Umbilical cord (tissue), 2 donors: ENCODE data around the gene MYL10. TPM values are rescaled to one million over a fixed set of nuclear protein-coding genes. Genes with fewer than 3 reads are reported as not detected.

Experiments
- DNase-seq: peaks from one replicate; pipeline ENCODE4 v3.0.0-alpha.2; 2015; ENCODE audit warnings: low spot score
- total RNA-seq: library from RNA; depleted of rRNA; stranded (reverse); fragments of >200 nt; gene quantifications from one replicate; pipeline ENCODE4 v1.2.3, GENCODE V29; 2014; ENCODE audit warnings: low replicate concordance; ENCODE audit not compliant: insufficient read depth

Gene MYL10
- total RNA-seq, 1 donor from 2014 or later = not detected

DNA sequence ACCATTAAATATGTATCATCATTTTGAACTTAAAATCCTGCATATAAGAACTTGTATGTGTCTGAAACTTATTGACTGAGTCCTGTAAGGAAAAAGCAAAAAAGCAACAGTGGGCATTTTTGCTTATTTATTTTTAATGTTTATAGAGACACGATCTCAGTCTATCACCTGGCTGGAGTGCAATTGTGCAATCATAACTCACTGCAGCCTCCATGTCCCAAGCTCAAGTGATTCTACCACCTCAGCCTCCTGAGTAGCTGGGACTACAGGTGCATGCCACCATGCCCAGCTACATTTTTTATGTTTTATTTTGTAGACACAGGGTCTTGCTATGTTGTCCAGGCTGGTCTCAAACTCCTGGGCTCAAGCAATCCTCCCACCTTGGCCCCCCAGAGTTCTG is 32.2 kb downstream of the MYL10 start:
- no peak for DNase-seq

DNA sequence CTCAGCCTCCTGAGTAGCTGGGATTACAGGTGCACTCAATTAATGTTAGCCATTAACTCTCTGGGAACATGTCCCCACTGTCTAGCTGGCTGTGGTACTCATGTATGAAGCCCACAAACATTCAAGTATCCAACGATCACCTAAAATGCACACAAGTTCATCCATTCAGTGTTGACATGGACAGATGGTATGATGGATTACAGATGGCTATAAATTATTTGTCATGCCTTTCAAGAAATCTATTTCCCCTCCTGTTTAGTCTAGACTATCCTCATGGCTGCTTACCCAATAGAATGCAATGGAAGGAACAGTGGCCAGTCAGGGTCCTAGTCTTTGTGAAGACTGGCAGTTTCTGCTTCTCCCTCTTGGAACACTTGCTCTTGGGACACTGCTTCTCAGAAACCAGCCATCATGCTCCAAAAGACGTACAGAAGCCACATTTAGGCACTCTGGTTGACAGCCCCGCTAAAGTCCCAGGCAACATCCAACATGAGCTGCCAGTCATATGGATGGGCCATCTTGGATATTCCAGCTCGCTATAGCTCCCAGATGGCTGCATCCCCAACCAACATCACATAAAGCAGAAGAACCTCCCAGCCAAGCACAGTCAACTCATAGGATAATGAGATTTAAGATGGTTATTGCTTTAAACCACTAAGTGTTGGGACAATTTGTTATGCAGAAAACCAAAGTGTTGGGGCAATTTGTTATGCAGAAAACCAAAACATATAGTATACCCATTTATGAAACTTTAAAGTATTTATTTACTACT is 33.1 kb downstream of the MYL10 start:
- no peak for DNase-seq

DNA sequence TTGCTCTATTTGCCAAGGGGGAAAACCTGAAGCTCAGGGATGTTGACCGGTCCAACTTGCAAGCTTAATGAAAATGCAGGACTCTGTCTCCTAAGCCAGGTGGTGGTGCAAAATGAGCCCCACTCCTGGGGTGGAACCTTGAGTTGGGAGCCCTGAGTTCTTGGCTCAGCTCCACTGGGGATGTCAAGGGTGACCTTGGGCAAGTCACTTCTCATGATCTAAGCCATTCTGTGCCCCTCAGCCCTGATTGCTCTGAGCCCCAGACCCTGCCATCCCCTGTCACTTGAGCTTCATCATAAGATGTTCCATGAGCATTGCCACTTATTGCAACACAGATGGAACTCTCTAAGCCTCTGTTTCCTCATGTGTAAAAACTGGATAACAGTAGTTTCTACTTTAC is 33.9 kb downstream of the MYL10 start:
- no peak for DNase-seq

DNA sequence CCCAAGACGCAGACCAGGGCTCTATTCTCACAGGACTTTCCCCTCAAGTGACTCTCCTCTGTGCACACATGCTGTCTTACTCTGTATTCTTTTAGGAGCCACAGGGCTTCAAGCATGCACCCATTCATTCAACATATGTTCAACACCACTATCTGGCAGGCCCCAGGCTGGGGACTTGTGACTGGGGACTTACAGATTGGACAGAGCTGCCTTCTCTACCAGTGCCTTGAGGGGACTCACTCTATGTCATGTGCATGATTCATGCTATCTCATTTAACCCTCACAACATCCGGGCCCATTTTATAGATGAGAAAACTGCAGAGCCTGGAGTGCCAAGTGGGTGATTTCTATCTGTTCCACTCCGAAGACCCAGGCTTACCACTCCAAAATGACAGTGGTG is 34.3 kb downstream of the MYL10 start:
- DNase-seq = no peak

DNA sequence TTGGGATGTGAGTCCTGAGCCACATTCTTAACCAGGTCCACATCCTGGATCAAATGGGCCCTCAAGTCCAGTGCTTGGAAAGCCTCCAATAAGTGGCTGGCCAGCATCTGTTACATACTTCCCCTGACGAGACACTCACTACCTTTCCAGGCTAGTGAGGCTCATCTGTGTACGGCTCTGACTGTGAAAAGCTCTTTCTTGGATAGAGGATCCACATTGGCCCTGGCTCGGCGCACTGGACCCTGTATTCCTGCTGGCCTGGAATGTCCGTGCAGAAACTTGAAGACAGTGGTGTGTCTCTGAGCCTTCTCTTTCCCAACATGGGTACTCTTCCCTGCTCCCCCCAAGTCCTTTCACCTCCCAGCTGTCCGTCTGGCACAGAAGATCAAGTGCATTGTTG is 35.5 kb downstream of the MYL10 start:
- no peak for DNase-seq

DNA sequence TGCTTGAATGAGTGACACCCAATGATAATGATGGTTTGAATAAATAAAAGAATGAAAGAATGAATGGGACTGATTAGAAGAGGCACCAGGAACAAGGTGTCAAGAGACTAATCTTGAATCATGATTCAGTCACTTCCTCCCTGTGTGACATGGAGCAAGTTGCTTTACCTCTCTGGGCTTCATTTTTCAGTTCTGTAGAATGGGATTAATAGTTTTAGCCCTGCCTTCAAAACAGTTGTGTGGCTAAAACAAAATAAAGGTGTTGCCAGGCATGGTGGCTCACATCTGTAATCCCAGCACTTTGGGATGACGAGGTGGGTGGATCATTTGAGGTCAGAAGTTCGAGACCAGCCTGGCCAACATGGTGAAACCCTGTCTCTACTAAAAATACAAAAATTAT is 37.6 kb downstream of the MYL10 start:
- no peak for DNase-seq

DNA sequence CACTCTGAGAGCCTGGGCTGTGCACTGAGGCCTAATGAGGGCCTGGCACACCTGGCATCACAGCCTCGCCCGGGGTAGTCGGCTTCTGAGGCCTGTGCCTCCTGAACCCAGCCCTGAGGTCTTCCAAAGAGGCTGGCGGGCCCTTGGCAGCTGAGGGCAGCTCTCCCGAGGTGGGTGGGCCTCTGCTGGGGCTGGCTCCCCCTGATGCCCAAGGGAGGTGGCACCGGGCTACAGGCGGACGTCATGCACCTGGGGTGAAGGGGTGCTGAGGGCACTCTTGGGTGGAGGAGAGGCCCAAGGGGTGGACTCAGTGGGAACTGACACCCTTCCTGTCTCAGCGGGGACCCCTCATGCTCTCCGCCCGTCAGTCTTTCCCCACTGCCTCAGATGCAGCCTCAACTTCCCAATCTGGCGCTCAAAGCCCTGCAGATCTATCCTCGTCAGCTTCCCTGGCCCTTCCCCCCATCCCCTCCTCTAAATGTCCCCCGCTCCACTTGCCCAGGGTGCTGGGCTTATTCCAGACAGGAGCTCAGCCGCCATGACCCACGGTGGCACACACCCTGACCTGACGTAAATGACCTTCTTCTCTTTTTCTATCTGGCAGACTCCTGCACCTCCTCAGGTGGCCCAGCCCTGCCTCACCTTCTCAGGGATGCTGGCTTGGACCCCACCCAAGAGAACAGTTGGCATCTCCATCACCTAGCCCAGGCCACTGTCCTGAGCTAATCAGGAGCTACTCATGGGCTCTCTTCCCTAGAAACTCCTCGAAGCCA is 38.2 kb downstream of the MYL10 start:
- no peak for DNase-seq

DNA sequence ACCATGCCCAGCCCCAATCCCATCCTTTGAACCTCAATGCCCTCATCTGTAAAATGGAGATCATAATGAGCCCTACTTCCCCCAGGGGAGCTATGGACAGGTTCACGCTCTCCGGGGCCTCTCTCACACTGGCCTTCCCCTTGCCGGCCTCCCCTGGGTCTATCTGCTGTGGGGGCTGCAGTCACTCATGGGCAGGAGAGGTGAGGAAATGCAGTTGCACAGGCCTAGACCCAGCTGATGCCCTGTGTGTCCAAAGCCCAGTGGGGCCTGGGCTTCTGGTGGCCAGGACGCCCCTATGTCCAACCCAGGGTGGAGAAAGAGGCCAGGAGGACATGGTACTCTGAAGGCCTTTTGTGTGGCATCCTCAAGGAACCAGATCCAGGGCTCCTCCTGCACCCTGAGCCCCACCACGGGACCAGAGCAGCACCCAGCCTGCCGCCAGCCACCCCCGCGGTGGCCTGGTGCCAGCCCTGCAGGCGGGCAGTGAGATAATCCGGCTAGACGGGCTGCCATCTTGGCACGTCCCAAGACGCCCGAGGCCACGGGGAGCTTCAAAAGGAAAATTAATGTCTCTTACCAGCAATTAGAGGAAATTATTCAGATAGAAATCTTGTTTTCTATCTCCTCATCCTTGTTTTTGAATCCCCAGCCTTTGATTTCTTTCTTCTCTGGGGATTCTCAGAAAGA is 39.0 kb downstream of the MYL10 start:
- no peak for DNase-seq

DNA sequence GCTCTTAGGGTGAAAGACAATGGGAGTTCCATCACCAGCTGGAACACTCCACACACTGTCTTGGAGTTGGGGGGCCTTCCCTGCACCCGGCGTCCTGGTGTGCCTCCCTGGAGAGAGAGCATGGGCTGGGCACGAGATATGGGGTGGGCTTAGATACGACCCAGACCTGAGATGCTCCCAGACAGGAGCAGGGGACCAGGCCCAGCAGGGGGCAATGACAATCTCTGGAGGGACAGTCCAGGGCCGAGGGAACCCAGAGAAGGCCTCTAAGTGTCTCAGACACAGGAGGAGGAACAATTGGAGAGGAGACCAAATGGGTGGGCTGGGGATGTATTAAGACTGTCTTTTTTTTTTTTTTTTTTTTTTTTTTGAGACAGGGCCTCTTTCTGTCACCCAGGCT is 40.0 kb downstream of the MYL10 start:
- no peak for DNase-seq

DNA sequence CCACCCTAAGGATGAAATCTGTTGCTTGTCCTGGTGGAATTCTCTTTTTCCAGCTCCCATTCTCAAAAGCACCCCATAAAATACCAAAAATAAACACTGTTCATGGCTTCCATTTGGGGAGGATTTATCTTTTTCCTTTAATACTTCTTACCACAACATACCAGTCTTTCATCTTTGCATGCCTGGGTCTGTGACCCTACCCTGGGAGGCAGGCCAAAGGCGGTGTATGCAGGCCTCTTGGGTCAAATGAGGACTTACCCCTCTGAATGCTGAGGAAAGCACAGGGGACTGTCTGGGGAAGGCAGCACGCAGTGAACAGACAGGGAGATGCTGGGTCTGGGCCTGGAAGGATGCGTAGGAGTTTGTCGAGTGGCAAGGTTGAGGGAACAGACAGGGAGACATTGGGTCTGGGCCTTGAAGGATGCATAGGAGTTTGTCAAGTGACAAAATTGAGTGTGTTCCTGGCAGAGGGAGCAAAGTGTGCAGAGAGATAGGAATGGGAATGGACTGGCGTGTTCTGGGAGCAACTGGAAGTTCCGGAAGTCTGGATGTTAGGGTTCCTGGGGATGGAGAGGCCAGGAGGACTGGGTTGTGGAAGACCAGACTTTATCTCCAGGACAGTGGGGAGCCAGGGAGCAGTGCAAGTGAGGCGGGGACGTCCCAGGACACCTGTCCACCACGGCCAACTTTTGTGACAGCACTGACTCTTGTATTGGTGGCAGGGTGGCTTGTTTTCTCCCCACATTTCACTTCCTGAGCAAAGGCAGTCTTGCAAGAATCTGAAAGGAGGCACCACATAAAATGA is 40.8 kb downstream of the MYL10 start:
- DNase-seq = peak; percentile 47

DNA sequence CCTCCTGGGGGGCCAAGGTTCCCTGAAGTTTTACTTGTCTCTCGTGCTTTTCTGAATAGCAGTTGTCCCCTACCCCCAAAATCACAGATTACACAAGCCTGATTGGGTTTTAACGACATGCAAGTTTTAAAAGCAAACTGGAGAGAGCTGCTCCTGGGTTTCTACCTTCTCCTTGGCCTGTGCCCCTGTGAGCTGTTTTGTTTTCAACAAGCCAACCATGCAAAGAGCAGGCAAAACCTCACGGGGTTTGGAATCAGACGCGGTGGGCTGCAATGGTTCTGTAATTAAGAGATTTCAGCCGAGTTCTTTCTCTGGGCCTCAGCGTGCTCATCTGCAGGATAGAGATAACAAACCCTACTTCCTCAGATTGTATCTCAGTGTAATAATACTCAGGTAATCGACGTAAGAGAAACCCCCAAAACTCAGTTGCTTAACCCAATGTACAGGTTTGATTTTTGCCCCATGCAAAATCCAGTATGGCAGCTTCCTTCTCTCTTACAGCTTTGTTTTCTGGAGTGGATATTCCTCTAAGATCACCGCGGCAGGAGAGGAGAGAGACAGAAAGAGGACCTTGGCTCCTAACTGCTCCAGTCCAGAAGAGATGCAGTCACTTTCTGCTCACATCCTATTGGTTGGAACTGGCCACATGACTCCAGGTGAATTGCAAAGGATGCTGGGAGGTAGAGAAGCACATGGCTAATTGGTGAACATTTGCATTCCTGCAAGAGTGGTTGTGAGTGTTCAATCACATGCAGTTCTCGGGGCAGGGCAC is 42.0 kb downstream of the MYL10 start:
- DNase-seq = no peak

DNA sequence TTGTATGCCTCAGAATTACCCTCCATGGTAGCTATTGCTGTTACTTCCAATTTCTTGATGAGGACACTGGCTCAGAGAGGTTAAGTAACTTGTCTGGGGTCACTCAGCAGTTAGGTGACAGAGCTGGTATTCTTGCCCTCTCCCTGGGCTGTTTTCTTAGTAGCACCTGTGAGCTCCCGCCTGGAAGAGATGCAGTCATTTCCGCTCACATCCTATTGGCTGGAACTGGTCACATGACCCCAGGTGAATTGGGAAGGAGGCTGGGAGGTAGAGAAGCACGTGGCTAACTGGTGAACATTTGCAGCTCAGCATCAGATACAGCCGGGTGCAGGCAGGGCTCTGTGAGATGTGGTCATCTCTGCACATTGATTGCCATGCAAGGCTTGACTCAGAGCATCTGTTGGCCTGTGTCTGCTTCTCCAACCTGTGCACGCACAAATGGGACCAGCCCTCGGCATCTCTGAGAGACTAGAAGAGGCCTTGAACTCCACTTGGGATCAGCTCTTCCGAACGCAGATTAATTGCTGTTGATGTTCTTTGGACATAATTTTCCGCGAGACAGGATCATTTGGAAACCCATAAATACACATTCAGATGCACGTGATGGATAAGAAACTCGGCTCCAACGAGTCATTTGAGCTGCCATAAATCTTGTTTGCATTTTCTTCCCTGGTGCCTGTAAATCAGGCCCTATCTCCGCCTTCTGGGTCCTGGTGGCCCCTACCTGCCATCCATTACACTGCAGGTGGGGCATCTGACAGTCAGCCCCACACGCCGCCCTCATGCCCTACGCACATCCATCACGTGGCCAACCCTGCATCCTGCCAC is 42.8 kb downstream of the MYL10 start:
- no peak for DNase-seq

DNA sequence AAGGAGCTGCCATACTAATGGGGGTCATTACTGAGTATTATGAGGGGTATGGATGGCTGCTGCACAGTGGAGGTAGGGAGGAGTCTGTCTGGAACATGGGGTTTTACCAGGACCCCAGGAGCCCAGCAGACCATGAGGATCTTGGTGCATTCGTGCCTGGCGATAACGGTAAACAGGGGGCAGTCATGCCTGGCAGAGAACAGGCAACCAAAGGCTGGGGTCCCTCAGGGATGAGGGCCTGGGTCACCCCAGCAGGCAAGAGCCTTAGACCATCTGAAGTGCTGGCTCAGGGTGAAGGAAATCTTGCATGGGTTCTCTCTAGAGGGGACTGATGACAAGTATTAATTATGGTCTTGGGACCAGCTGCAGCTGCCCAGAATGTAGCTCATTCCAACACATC is 46.1 kb downstream of the MYL10 start:
- DNase-seq = no peak

DNA sequence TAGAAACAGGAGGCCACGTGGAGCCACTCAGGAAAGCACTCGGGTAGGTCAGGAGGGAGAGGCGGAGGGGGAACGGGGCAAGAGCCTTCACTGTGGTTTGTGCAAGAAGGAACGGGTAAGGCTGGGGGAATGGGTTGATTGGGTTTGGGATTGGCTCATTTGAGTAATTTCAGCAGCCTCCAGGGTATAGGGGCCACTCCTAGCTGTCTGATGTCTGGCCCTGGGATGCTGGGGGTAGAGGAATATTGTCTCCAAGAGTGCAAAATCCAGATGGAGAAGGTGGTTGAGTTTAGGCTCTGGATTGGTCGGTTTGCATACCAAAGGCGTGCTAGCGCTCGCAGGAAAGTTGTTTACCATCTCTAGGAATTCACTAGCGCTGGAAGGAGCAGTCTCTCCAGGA is 47.2 kb downstream of the MYL10 start:
- no peak for DNase-seq

DNA sequence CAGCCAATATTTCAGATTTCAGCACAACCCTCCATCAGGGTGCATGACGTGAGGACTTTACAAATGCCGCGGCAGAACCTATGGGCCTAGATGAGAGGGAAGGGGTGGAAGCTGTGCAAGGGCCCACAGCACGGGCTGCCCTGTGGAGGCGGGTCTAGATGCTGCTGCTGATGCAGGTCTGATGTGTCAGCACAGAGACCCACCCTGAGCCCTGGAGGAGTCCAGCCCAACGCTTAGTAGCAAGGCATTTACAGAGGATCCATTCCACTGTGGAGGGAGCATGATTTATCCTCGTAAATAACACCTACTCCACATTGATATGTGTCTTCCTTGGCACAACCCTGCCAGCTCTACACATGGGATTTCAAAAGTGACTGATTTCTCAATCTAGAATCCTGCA is 48.5 kb downstream of the MYL10 start:
- DNase-seq = no peak

DNA sequence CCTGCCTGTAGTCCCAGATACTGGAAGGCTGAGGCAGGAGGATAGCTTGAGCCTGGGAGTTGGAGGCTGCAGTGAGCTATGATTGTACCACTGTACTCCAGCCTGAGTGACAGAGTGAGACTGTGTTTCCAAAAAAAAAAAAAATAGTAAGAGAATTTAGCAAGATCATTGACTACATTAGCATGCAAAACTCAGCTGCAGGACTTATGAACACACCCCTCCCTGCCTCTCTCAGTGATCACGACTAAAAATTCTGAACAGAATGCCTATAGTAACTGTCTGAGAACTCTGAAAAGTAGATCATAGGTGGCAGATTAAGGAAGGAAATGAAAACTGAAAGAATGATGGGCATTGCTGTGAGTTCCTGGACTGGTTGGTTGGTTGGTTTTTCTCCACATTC is 50.5 kb downstream of the MYL10 start:
- DNase-seq = no peak

DNA sequence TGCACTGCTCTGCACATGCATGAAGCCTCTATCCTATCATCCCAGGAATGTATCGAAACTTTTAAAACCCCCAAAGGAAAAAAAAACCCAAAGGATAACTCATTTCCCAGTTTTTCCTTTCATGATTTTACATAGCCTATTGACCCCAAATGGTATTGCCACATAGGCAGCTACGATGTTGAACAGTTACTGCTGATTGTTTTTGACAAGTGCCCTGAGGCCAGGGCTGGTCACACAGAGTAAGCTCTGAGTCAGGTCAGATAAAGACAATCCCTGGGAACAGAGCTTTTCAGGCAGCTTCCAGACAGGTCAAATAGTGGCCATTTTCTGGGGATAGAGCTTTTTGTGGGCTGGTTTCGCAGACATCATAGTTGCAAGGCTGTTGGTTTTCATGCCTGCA is 52.1 kb downstream of the MYL10 start:
- no peak for DNase-seq

DNA sequence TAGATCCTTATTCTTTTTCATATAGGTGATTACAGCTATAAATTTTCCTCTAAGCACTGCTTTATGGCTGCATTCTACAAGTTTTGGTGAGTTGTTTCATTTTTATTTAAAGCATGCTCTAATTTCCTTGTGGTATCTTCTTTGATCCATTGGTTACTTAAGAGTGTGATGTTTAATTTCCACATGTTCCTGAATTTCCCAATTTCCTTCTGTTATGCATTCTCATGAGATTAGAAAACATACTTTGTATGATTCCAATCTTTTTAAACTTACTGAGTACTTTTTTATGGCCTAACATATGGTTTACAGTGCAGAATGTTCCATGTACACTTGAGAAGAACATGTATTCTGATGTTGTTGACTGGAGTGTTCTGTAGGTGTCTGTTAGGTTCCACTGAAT is 53.4 kb downstream of the MYL10 start:
- peak; percentile 25 for DNase-seq

DNA sequence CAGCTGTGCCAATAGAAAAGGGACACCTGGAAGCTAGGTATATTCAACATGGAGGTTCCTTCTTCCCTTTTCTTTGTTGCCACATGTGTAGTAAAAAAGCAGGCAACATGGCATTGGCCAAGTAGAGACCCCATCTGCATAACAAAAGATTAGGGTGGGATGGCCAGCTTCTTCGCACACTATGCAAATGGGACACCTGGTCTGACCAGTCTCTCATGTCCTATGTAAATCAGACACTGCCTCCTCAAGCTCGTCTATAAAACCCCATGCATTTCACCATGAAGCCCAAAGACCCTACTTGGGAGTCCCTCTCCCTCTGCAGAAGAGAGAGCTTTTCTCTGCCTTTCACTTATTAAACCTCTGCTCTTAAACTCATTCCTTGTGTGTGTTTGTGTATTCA is 53.9 kb downstream of the MYL10 start:
- no peak for DNase-seq

DNA sequence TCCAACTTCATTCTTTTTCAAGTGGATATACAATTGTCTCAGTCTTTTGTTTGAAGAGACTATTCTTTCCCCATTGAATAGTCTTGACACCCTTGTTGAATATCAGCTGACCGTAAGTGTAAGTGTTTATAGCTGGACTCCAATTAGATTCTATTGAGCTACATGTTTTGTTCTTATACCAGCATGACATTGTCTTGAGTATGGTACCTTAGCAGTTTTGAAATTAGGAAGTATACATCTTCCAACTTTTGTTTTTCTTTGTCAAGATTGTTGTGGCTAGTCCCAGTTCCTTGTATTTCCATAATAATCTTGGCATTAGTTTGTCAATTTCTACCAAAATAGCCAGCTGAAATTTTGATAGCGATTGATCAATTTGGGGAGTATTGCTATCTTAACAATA is 56.9 kb downstream of the MYL10 start:
- DNase-seq = no peak
